Tongue (tissue), 2 donors: ENCODE results near the gene PON1. TPM values are rescaled to one million over a fixed set of nuclear protein-coding genes. Genes with fewer than 3 reads are reported as not detected.

ENCODE experiments used
- DNase-seq: peaks from one replicate; pipeline ENCODE4 v3.0.0-alpha.2; 2015
- total RNA-seq: library from RNA; depleted of rRNA; stranded (reverse); fragments of >200 nt; gene quantifications from one replicate; pipeline ENCODE4 v1.2.3, GENCODE V29; 2014

PON1 gene
- total RNA-seq, 1 donor from 2014 or later = not detected

GRCh38 chr7:95317546-95317945, 6.8 kb downstream of the PON1 start:
- DNase-seq = no peak

GRCh38 chr7:95316588-95316987, 7.7 kb downstream of the PON1 start:
- no peak for DNase-seq

- DNase-seq = no peak
Observed at GRCh38 chr7:95312561-95312960, 11.8 kb downstream of the PON1 start.

- no peak for DNase-seq
Observed at GRCh38 chr7:95311389-95311788, 12.9 kb downstream of the PON1 start.

- peak; percentile 27 for DNase-seq
Observed at GRCh38 chr7:95309951-95310350, 14.4 kb downstream of the PON1 start.

- no peak for DNase-seq
Observed at GRCh38 chr7:95304990-95305389, 19.3 kb downstream of the PON1 start.

- DNase-seq = no peak
Observed at GRCh38 chr7:95303013-95303905, 21.1 kb downstream of the PON1 start.

- no peak for DNase-seq
Observed at GRCh38 chr7:95298091-95298490, 26.2 kb downstream of the PON1 start.

GRCh38 chr7:95297041-95297440, 27.3 kb downstream of the PON1 start:
- DNase-seq = no peak

- DNase-seq = no peak
Observed at GRCh38 chr7:95296456-95296855, 27.9 kb downstream of the PON1 start.

- DNase-seq = no peak
Observed at GRCh38 chr7:95295397-95295796, 28.9 kb downstream of the PON1 start.

GRCh38 chr7:95290166-95290830, 34.0 kb downstream of the PON1 start:
- no peak for DNase-seq

GRCh38 chr7:95286096-95286495, 38.2 kb downstream of the PON1 start:
- DNase-seq = no peak

GRCh38 chr7:95279417-95279816, 44.9 kb downstream of the PON1 start:
- no peak for DNase-seq

GRCh38 chr7:95276114-95276513, 48.2 kb downstream of the PON1 start:
- no peak for DNase-seq

- DNase-seq = no peak
Observed at GRCh38 chr7:95269640-95270039, 54.7 kb downstream of the PON1 start.

- no peak for DNase-seq
Observed at GRCh38 chr7:95267754-95268153, 56.6 kb downstream of the PON1 start.

GRCh38 chr7:95265634-95266033, 58.7 kb downstream of the PON1 start:
- DNase-seq = no peak

- peak; percentile 63 for DNase-seq
Observed at GRCh38 chr7:95264363-95264891, 59.9 kb downstream of the PON1 start.

- DNase-seq = no peak
Observed at GRCh38 chr7:95263785-95264362, 60.5 kb downstream of the PON1 start.

GRCh38 chr7:95262875-95263274, 61.5 kb downstream of the PON1 start:
- DNase-seq = no peak

GRCh38 chr7:95261895-95262415, 62.4 kb downstream of the PON1 start:
- no peak for DNase-seq

- no peak for DNase-seq
Observed at GRCh38 chr7:95255691-95256090, 68.6 kb downstream of the PON1 start.
